ENCODE data around the gene CENATAC.
"Not testable (repeated sequence)": the region's sequence is repeated elsewhere in the genome, so short reads cannot be mapped to it uniquely, and the experiment has no call there.

The CENATAC gene

GRCh38 chr11:118961591-118961990 is 36.3 kb upstream of the CENATAC start:
- no peaks in the 10 kb centered on the region for H3K36me3 ChIP-seq (ENCODE audit: control insufficient read depth, low read length)
- H3K4me3 ChIP-seq (ENCODE audit: low read length): no peak overlapping the region
- H3K4me1 ChIP-seq (ENCODE audit: control insufficient read depth, low read length): peaks cover 9% of the 10 kb centered on the region
- no peaks in the 10 kb centered on the region for H4K20me1 ChIP-seq (ENCODE audit: control insufficient read depth, insufficient read depth, low read depth, low read length)
- H3K9me2 ChIP-seq (replicated peaks; ENCODE audit: control insufficient read depth, low read length): no peaks in the 10 kb centered on the region
- no peak overlapping the region for H3K4me2 ChIP-seq (ENCODE audit: low read length)
- no peak overlapping the region for H3K27ac ChIP-seq (ENCODE audit: low read depth, low read length)
- no peaks in the 10 kb centered on the region for H3F3A ChIP-seq (ENCODE audit: control insufficient read depth, insufficient read depth)
- no peaks in the 10 kb centered on the region for H3K9me3 ChIP-seq (ENCODE audit: control insufficient read depth, insufficient read depth, low read length)
- TF ChIP-seq CTCF (IDR thresholded peaks at IDR 0.05; ENCODE audit: low read depth, low read length, poor library complexity, severe bottlenecking) (no peak), EZH2phosphoT487 (IDR thresholded peaks at IDR 0.05; ENCODE audit: borderline replicate concordance, low read length) (no peak)
- no peaks in the 10 kb centered on the region for H3K79me2 ChIP-seq (ENCODE audit: control insufficient read depth, low read length)
- H3K27me3 ChIP-seq (ENCODE audit: control insufficient read depth, low read length): 0 out of 2 replicates have a peak, but pooled peaks cover 3% of the 10 kb centered on the region

GRCh38 chr11:118969508-118969907 is 28.4 kb upstream of the CENATAC start:
- not testable (repeated sequence) for H3K9me2 ChIP-seq (replicated peaks; ENCODE audit: control insufficient read depth, low read length); H3K36me3 ChIP-seq (ENCODE audit: control insufficient read depth, low read length); H3K4me3 ChIP-seq (ENCODE audit: low read length); H3K27ac ChIP-seq (ENCODE audit: low read depth, low read length); H3K4me1 ChIP-seq (ENCODE audit: control insufficient read depth, low read length); H3K9me3 ChIP-seq (ENCODE audit: control insufficient read depth, insufficient read depth, low read length); H3K79me2 ChIP-seq (ENCODE audit: control insufficient read depth, low read length); H4K20me1 ChIP-seq (ENCODE audit: control insufficient read depth, insufficient read depth, low read depth, low read length); H3K4me2 ChIP-seq (ENCODE audit: low read length); H3F3A ChIP-seq (ENCODE audit: control insufficient read depth, insufficient read depth)
- H3K27me3 ChIP-seq (ENCODE audit: control insufficient read depth, low read length): peaks cover 11% of the 10 kb centered on the region

DNA sequence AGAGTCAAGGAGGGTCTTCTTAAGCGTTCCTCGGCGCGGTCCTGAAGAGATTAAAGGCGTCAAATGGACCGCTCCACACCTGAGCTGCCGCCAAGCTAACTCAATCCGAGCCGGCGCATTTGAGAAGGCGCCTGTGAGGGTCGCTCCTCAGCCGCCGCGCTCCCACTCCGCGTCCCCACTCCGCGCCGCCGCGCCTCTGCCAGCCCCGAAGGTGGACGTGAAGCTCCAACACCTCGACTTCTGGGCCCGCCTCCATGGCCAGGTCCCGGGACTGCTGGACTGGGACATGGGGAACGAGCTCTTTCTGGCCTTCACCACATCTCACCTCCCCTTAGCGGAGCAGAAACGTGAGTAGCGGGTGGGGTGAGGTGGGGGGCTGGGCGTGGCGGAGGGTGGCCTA is 26.3 kb upstream of the CENATAC start, which contains the start of gene FOXR1:
Gene FOXR1 (plus strand): TSS at position 116 of the 400 bp plus-strand sequence. CDS start 171 bp downstream, at position 287.
- peaks cover 22% of the 10 kb centered on the region for H3K27me3 ChIP-seq (ENCODE audit: control insufficient read depth, low read length)
- H3F3A ChIP-seq (ENCODE audit: control insufficient read depth, insufficient read depth): no peaks in the 10 kb centered on the region; the same call in 1 of the 2 replicates
- H3K4me3 ChIP-seq (ENCODE audit: low read length): no peak within 1 kb of the TSS
- no peaks in the 10 kb centered on the region for H3K36me3 ChIP-seq (ENCODE audit: control insufficient read depth, low read length)
- no peaks in the 10 kb centered on the region for H3K9me2 ChIP-seq (replicated peaks; ENCODE audit: control insufficient read depth, low read length)
- no peaks in the 10 kb centered on the region for H3K4me1 ChIP-seq (ENCODE audit: control insufficient read depth, low read length)
- H3K4me2 ChIP-seq (ENCODE audit: low read length): no peak within 1 kb of the TSS
- no peak within 1 kb of the TSS for H3K27ac ChIP-seq (ENCODE audit: low read depth, low read length)
- no peaks in the 10 kb centered on the region for H3K79me2 ChIP-seq (ENCODE audit: control insufficient read depth, low read length)
- no peaks in the 10 kb centered on the region for H3K9me3 ChIP-seq (ENCODE audit: control insufficient read depth, insufficient read depth, low read length)
- TF ChIP-seq CTCF (IDR thresholded peaks at IDR 0.05; ENCODE audit: low read depth, low read length, poor library complexity, severe bottlenecking) (no peak), EZH2phosphoT487 (IDR thresholded peaks at IDR 0.05; ENCODE audit: borderline replicate concordance, low read length) (no peak)
- no peaks in the 10 kb centered on the region for H4K20me1 ChIP-seq (ENCODE audit: control insufficient read depth, insufficient read depth, low read depth, low read length)

GRCh38 chr11:118973985-118974384 is 24.0 kb upstream of the CENATAC start:
- Histone ChIP-seq H4K20me1 (ENCODE audit: control insufficient read depth, insufficient read depth, low read depth, low read length) (no peaks in the 10 kb centered on the region), H3K27ac (ENCODE audit: low read depth, low read length) (no peak overlapping the region), H3K9me2 (replicated peaks; ENCODE audit: control insufficient read depth, low read length) (no peaks in the 10 kb centered on the region), H3K4me3 (ENCODE audit: low read length) (no peak overlapping the region), H3K27me3 (ENCODE audit: control insufficient read depth, low read length) (peaks cover 22% of the 10 kb centered on the region), H3K4me1 (ENCODE audit: control insufficient read depth, low read length) (no peaks in the 10 kb centered on the region), H3K4me2 (ENCODE audit: low read length) (no peak overlapping the region), H3K79me2 (ENCODE audit: control insufficient read depth, low read length) (no peaks in the 10 kb centered on the region), H3K9me3 (ENCODE audit: control insufficient read depth, insufficient read depth, low read length) (no peaks in the 10 kb centered on the region), H3K36me3 (ENCODE audit: control insufficient read depth, low read length) (no peaks in the 10 kb centered on the region), H3F3A (ENCODE audit: control insufficient read depth, insufficient read depth) (no peaks in the 10 kb centered on the region; the same call in 1 of the 2 replicates)
- TF ChIP-seq CTCF (IDR thresholded peaks at IDR 0.05; ENCODE audit: low read depth, low read length, poor library complexity, severe bottlenecking) (no peak), EZH2phosphoT487 (IDR thresholded peaks at IDR 0.05; ENCODE audit: borderline replicate concordance, low read length) (no peak)

Data from DOHH2 (cell line).